CD8-positive, alpha-beta memory T cell (primary cell): ENCODE results near the gene SIPA1L3. TPM values are rescaled to one million over a fixed set of nuclear protein-coding genes. Genes with fewer than 3 reads are reported as not detected.

ENCODE experiments used
- CTCF ChIA-PET: fragments of 350-600 bp; sonication (Branson Sonifier 250); formaldehyde crosslinking; loops from one replicate; lab custom pipeline; 2021; ENCODE audit warnings: antibody characterized with exemption; lab: Charles Lee
- POLR2A ChIA-PET: fragments of 350-600 bp; sonication (Branson Sonifier 250); formaldehyde crosslinking; loops from one replicate; lab custom pipeline; 2021; ENCODE audit warnings: antibody characterized with exemption; lab: Charles Lee
- DNase-seq, 5 donors: peaks; one replicate each; pipeline versions ENCODE4 v3.0.0 to v3.0.0-alpha.2; 2020 to 2022; ENCODE audit warnings: mixed read lengths in 1 of 5
- H3K27ac ChIP-seq: one replicate; pipeline ENCODE4 v1.7.0; 2013; ENCODE audit warnings: low read depth, mild to moderate bottlenecking, low read length, moderate library complexity
- H3K27me3 ChIP-seq: 2 replicates; pipeline ENCODE4 v1.7.0; 2013; ENCODE audit warnings: low read length, mild to moderate bottlenecking; ENCODE audit not compliant: insufficient read depth, poor library complexity, severe bottlenecking
- H3K36me3 ChIP-seq: 2 replicates; pipeline ENCODE4 v1.7.0; 2013; ENCODE audit warnings: mild to moderate bottlenecking, low read length, moderate library complexity; ENCODE audit not compliant: insufficient read depth
- H3K4me1 ChIP-seq: 2 replicates; pipeline ENCODE4 v1.7.0; 2013; ENCODE audit warnings: mild to moderate bottlenecking, low read length, moderate library complexity; ENCODE audit not compliant: insufficient read depth
- H3K4me3 ChIP-seq: 2 replicates; pipeline ENCODE4 v1.7.0; 2013; ENCODE audit warnings: mild to moderate bottlenecking, low read length
- H3K9me3 ChIP-seq: 2 replicates; pipeline ENCODE4 v1.7.0; 2013; ENCODE audit warnings: mild to moderate bottlenecking, low read length
- H3K27ac Mint-ChIP-seq, 8 donors: one replicate each; pipeline ENCODE4 v1.8.0; 2020 to 2021; ENCODE audit warnings: mixed read lengths in 8 of 8, mild to moderate bottlenecking in 6 of 8, inconsistent platforms in 3 of 8, moderate library complexity in 3 of 8
- H3K27me3 Mint-ChIP-seq, 2 donors: one replicate each; pipeline ENCODE4 v1.8.0; 2020 to 2021; ENCODE audit warnings: mixed read lengths in 2 of 2, mild to moderate bottlenecking in 1 of 2, moderate library complexity in 1 of 2
- H3K36me3 Mint-ChIP-seq, 3 donors: one replicate each; pipeline ENCODE4 v1.8.0; 2020 to 2021; ENCODE audit warnings: mixed read lengths in 3 of 3, inconsistent platforms in 1 of 3, mild to moderate bottlenecking in 1 of 3
- H3K4me1 Mint-ChIP-seq, 3 donors: one replicate each; pipeline ENCODE4 v1.8.0; 2020 to 2021; ENCODE audit warnings: mixed read lengths in 3 of 3, inconsistent platforms in 1 of 3, mild to moderate bottlenecking in 1 of 3
- H3K4me3 Mint-ChIP-seq, 7 donors: one replicate each; pipeline ENCODE4 v1.8.0; 2020 to 2021; ENCODE audit warnings: mixed read lengths in 7 of 7, mild to moderate bottlenecking in 6 of 7, moderate library complexity in 4 of 7, inconsistent platforms in 2 of 7
- H3K9me3 Mint-ChIP-seq, 5 donors: one replicate each; pipeline ENCODE4 v1.8.0; 2020 to 2022; ENCODE audit warnings: mixed read lengths in 5 of 5, mild to moderate bottlenecking in 3 of 5, moderate library complexity in 2 of 5, inconsistent platforms in 1 of 5
- polyA plus RNA-seq: library from polyadenylated mRNA; unstranded; fragments of 300-500 nt; fragmentation: Illumina TruSeq; gene quantifications from one replicate; pipeline ENCODE4 v1.2.3, GENCODE V29; 2021
- total RNA-seq, 2 experiments: library from RNA; stranded (reverse); gene quantifications; one replicate each; pipeline ENCODE4 v1.2.3, GENCODE V29; 2021

SIPA1L3 gene
- total and polyA plus RNA-seq, 3 experiments from 2014 or later = 5.4 to 14.8 (median 11.5) TPM

GRCh38 chr19:37951816-37952210, 44.8 kb downstream of the SIPA1L3 start:
- Histone ChIP-seq H3K36me3 (no peaks in the 10 kb centered on the region), H3K9me3 (no peaks in the 10 kb centered on the region), H3K27me3 (no peaks in the 10 kb centered on the region), H3K4me1 (no peaks in the 10 kb centered on the region), H3K27ac (no peak overlapping the region), H3K4me3 (no peak overlapping the region)
- no peak overlapping the region for H3K4me3 Mint-ChIP-seq
- H3K9me3 Mint-ChIP-seq = peaks cover 0 to 23% (median 0%) of the 10 kb centered on the region in 5 donors
- no peak for DNase-seq
- H3K36me3 Mint-ChIP-seq = peaks cover 5 to 20% (median 8%) of the 10 kb centered on the region in 3 donors
- CTCF ChIA-PET = no interaction called here
- no peak overlapping the region for H3K27ac Mint-ChIP-seq
- H3K4me1 Mint-ChIP-seq = peaks cover 2 to 7% (median 3%) of the 10 kb centered on the region in 3 donors
- POLR2A ChIA-PET = no interaction called here
- H3K27me3 Mint-ChIP-seq = no peaks in the 10 kb centered on the region

GRCh38 chr19:37953171-37953917, 46.3 kb downstream of the SIPA1L3 start:
- Mint-ChIP-seq H3K27me3 (no peaks in the 10 kb centered on the region), H3K36me3 (peaks cover 5 to 24% (median 7%) of the 10 kb centered on the region in 3 donors), H3K9me3 (peaks cover 0 to 28% (median under 1%) of the 10 kb centered on the region in 5 donors), H3K4me3 (no peak overlapping the region), H3K4me1 (peaks cover 3 to 6% (median 5%) of the 10 kb centered on the region in 3 donors), H3K27ac (peak overlapping the region in 1 of 8 donors; percentile 9)
- ChIA-PET POLR2A (no interaction called here), CTCF (no interaction called here)
- H3K27me3 ChIP-seq = no peaks in the 10 kb centered on the region
- H3K9me3 ChIP-seq = no peaks in the 10 kb centered on the region
- H3K4me1 ChIP-seq = no peaks in the 10 kb centered on the region
- H3K36me3 ChIP-seq = no peaks in the 10 kb centered on the region
- no peak overlapping the region for H3K27ac ChIP-seq
- H3K4me3 ChIP-seq = no peak overlapping the region
- DNase-seq = no peak

GRCh38 chr19:37953918-37954303, 46.9 kb downstream of the SIPA1L3 start:
- Histone ChIP-seq H3K4me3 (no peak overlapping the region), H3K4me1 (no peaks in the 10 kb centered on the region), H3K36me3 (no peaks in the 10 kb centered on the region), H3K27ac (no peak overlapping the region), H3K27me3 (no peaks in the 10 kb centered on the region), H3K9me3 (no peaks in the 10 kb centered on the region)
- H3K27ac Mint-ChIP-seq = peak overlapping the region in 1 of 8 donors; percentile 17
- H3K4me3 Mint-ChIP-seq = no peak overlapping the region
- no peaks in the 10 kb centered on the region for H3K27me3 Mint-ChIP-seq
- no peak for DNase-seq
- H3K36me3 Mint-ChIP-seq = peaks cover 5 to 28% (median 7%) of the 10 kb centered on the region in 3 donors
- ChIA-PET CTCF (no interaction called here), POLR2A (no interaction called here)
- peaks cover 0 to 32% (median 3%) of the 10 kb centered on the region in 5 donors for H3K9me3 Mint-ChIP-seq
- peaks cover 3 to 6% (median 5%) of the 10 kb centered on the region in 3 donors for H3K4me1 Mint-ChIP-seq

GRCh38 chr19:37954421-37954874, 47.4 kb downstream of the SIPA1L3 start:
- ChIA-PET CTCF (no interaction called here), POLR2A (no interaction called here)
- H3K9me3 Mint-ChIP-seq = peaks cover 0 to 37% (median 3%) of the 10 kb centered on the region in 5 donors
- no peaks in the 10 kb centered on the region for H3K27me3 Mint-ChIP-seq
- H3K4me1 Mint-ChIP-seq = peaks cover 3 to 10% (median 10%) of the 10 kb centered on the region in 3 donors
- no peaks in the 10 kb centered on the region for H3K27me3 ChIP-seq
- no peak overlapping the region for H3K27ac ChIP-seq
- H3K36me3 ChIP-seq = no peaks in the 10 kb centered on the region
- H3K9me3 ChIP-seq = no peaks in the 10 kb centered on the region
- no peak overlapping the region for H3K4me3 ChIP-seq
- H3K4me1 ChIP-seq = no peaks in the 10 kb centered on the region
- H3K4me3 Mint-ChIP-seq = no peak overlapping the region
- no peak for DNase-seq
- H3K27ac Mint-ChIP-seq = peak overlapping the region in 1 of 8 donors; percentile 17
- peaks cover 5 to 32% (median 7%) of the 10 kb centered on the region in 3 donors for H3K36me3 Mint-ChIP-seq

- Histone ChIP-seq H3K4me3 (no peak overlapping the region), H3K4me1 (no peaks in the 10 kb centered on the region), H3K36me3 (no peaks in the 10 kb centered on the region), H3K27me3 (no peaks in the 10 kb centered on the region), H3K27ac (no peak overlapping the region), H3K9me3 (no peaks in the 10 kb centered on the region)
- Mint-ChIP-seq H3K27me3 (no peaks in the 10 kb centered on the region), H3K36me3 (peaks cover 2 to 38% (median 5%) of the 10 kb centered on the region in 3 donors), H3K4me1 (peaks cover 3 to 15% (median 12%) of the 10 kb centered on the region in 3 donors), H3K27ac (no peak overlapping the region), H3K4me3 (no peak overlapping the region), H3K9me3 (peaks cover 0 to 38% (median 3%) of the 10 kb centered on the region in 5 donors)
- CTCF ChIA-PET = no interaction called here
- POLR2A ChIA-PET = no interaction called here
- no peak for DNase-seq
Observed at GRCh38 chr19:37955986-37956385, 49.0 kb downstream of the SIPA1L3 start.

GRCh38 chr19:37957176-37957575, 50.2 kb downstream of the SIPA1L3 start:
- ChIA-PET POLR2A (no interaction called here), CTCF (no interaction called here)
- no peak overlapping the region for H3K27ac ChIP-seq
- H3K9me3 ChIP-seq = no peaks in the 10 kb centered on the region
- Mint-ChIP-seq H3K36me3 (peaks cover 5 to 41% (median 11%) of the 10 kb centered on the region in 3 donors), H3K4me1 (peaks cover 3 to 15% (median 12%) of the 10 kb centered on the region in 3 donors), H3K9me3 (peaks cover 7 to 42% (median 11%) of the 10 kb centered on the region in 5 donors), H3K4me3 (no peak overlapping the region), H3K27me3 (no peaks in the 10 kb centered on the region), H3K27ac (no peak overlapping the region)
- no peaks in the 10 kb centered on the region for H3K27me3 ChIP-seq
- DNase-seq = no peak
- H3K4me1 ChIP-seq = no peaks in the 10 kb centered on the region
- no peak overlapping the region for H3K4me3 ChIP-seq
- H3K36me3 ChIP-seq = no peaks in the 10 kb centered on the region

- Mint-ChIP-seq H3K9me3 (peaks cover 11 to 45% (median 15%) of the 10 kb centered on the region in 5 donors), H3K27me3 (no peaks in the 10 kb centered on the region), H3K4me3 (peak overlapping the region in 1 of 7 donors; percentile 10), H3K27ac (no peak overlapping the region), H3K36me3 (peaks cover 5 to 50% (median 11%) of the 10 kb centered on the region in 3 donors), H3K4me1 (peaks cover 3 to 18% (median 15%) of the 10 kb centered on the region in 3 donors)
- H3K36me3 ChIP-seq = no peaks in the 10 kb centered on the region
- no peak overlapping the region for H3K4me3 ChIP-seq
- H3K9me3 ChIP-seq = no peaks in the 10 kb centered on the region
- H3K4me1 ChIP-seq = no peaks in the 10 kb centered on the region
- CTCF ChIA-PET = no interaction called here
- H3K27me3 ChIP-seq = no peaks in the 10 kb centered on the region
- POLR2A ChIA-PET = no interaction called here
- H3K27ac ChIP-seq = no peak overlapping the region
- no peak for DNase-seq
Observed at GRCh38 chr19:37959665-37960114, 52.7 kb downstream of the SIPA1L3 start.

- no peaks in the 10 kb centered on the region for H3K27me3 ChIP-seq
- CTCF ChIA-PET = no interaction called here
- H3K4me3 ChIP-seq = no peak overlapping the region
- peaks cover 5 to 51% (median 6%) of the 10 kb centered on the region in 3 donors for H3K36me3 Mint-ChIP-seq
- H3K27ac Mint-ChIP-seq = no peak overlapping the region
- H3K36me3 ChIP-seq = no peaks in the 10 kb centered on the region
- no peak overlapping the region for H3K27ac ChIP-seq
- no peaks in the 10 kb centered on the region for H3K9me3 ChIP-seq
- peaks cover 0 to 15% (median 13%) of the 10 kb centered on the region in 3 donors for H3K4me1 Mint-ChIP-seq
- H3K27me3 Mint-ChIP-seq = no peaks in the 10 kb centered on the region
- POLR2A ChIA-PET = no interaction called here
- DNase-seq = no peak
- H3K4me3 Mint-ChIP-seq = no peak overlapping the region
- no peaks in the 10 kb centered on the region for H3K4me1 ChIP-seq
- peaks cover 11 to 37% (median 15%) of the 10 kb centered on the region in 5 donors for H3K9me3 Mint-ChIP-seq
Observed at GRCh38 chr19:37961198-37961597, 54.2 kb downstream of the SIPA1L3 start.
